HG03097 (cell line): ENCODE data around the gene KISS1R.
"Not testable (repeated sequence)": the region's sequence is repeated elsewhere in the genome, so short reads cannot be mapped to it uniquely, and the experiment has no call there.

Source experiments
- ATAC-seq: cut with Tn5 transposase; IDR thresholded peaks from one replicate; pipeline ENCODE4 v1.9.1; 2021; ENCODE audit not compliant: unreplicated experiment, low FRiP score

KISS1R gene

DNA sequence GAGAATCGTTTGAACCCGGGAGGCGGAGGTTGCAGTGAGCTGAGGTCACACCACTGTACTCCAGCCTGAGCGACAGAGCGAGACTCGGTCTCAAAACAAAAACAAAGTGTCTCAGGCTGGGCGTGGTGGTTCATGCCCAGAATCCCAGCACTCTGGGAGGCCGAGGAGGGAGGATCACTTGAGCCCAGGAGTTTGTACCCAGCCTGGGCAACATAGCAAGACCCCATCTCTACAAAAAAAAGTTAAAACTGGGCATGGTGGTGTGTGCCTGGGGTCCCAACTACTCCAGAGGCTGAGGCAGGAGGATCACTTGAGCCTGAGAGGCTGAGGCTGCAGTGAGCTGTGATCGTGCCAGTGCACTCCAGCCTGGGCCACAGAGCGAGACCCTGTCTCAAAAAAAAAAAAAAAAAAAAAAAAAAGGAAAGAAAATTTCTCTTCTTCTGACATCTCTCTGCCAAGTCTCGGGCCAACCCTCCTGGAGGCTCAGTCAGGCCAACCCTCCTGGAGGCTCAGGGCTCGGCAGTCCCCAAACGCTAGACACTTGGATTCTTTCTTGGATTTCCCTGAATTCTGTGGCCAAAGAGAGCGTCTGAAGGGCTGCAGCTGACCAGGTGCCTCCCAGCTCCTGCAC lies 35.0 kb downstream of the KISS1R start:
- ATAC-seq, result no peak

DNA sequence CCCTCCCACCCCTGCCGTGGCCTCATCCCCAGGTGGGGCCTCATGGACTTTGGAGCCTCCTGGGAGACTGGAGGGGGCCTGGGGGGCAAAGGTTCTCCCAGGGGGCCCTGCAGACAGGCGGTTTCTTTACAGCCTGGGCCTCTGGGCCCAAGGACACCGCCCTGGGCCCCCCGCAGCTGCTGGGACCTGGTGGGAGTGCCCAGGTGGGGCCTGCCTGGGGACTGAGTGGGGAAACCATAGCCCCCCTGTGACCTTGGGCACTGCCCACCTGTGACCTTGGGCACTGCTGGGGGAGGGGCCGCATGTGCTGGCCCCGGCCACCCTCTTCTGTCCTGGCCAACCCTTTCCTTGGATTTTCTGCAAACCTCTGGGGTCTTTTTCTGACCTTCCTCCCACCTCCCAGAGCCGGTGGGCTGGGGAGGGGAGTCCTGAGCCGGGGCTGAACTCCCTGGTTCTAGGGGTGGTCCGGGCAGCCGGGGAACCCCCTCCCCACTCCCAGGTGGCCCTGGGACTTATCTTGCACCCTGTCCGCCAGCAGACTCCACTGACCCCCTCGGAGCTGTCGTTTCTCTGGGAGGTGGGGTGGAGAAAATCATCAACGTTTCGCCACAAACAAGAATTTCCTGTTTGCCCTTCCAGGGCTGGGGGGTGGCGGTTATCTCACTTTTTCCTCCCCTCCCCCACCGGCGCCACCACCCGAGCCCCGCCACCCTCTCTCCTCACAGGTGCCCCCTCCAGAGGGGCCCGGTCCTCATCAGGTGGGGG lies 35.7 kb downstream of the KISS1R start:
- no peak for ATAC-seq

DNA sequence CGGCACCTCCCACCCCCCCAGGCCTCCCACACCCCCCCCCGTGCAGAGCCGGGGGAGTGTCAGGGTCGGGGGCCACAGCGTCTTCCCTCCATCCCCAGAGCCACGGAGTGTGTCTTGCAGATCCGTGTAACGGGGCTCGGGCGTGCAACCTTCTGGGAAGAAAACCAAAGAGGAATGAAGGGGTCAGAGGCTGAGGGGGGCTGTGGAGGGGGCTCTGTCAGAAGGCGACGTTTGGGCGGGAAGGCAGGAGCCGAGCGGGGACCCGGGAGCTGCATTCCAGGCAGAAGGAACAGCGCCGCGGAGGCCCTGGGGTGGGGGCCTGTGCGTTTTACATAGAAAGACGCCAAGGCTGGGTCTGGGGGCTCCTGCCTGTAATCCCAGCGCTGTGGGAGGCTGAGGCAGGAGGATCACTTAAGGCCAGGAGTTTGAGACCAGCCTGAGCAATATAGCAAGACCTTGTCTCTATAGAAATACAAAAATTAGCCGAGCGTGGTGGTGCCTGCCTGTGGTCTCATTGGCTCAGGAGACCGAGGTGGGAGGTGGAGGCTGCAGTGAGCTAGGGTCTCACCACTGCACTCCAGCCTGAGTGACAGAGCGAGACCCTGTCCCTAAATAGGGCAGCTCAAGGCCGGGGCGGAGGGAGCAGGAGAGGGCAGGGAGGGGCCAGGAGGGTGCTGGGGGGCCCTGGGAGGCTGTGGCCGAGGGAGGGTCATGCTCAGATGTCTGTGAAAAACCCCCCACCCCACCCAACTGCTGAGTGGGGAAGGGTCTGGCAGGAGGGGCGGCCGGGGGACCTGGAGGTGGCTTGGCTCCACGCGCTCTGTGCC lies 36.5 kb downstream of the KISS1R start:
- no peak for ATAC-seq

DNA sequence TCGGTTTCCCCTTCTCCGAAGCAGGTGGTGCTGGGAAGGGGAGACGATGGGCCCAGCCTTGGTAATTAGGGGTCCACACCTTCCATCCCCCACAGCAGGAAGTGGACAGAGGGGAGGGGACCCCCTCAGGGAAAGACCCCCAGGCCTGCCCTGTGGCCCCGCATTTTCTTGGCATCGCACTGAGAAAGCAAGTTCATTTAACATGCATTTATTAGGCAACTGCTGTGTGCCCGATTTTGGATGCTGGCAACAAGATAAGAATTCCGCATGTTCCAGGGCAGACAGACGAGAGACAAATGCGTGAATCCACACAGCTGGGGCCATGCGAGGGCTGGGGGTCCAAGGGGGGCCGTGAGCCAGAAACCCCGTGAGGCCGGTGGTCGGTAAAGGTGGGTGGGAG lies 37.1 kb downstream of the KISS1R start:
- no peak for ATAC-seq

DNA sequence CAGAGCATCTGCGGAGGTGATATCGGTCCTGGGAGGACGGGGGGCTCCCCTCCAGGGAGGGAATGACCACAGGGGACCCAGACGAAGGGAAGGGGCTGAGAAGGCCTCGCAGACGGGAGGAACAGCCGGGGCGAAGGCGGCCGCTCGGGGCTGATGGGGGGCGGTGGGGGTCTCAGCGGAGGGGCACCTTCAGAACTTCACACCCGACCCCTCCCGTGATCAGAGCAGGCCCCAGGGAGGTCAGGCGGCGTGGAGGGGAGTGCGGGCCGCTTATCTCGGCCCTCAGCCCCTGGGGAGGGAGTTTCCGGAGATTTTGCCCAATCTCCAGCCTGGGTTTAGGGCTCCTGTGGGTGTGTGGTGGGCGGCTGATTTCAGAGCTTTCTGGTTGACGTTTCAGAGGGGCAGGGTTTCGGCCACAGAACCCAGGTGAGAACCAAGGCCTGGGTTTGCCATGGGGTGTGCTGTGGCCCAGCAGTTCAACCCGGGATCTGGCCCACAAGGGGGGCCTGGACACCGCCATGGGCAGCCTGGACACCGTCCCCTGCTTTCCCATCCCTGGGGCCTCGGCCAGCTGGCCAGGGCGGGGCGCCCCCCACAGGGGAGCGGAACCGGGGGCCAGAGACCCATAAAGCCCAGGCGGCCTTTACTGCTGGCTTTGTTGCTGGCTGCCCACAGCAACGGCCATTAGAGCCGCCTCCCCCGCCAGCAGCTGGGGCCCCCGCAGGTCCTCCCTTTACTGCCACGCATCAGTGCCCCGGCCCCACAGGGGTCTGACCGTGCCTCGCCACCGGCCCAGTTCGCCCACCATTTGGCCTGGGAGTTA lies 37.8 kb downstream of the KISS1R start:
- no peak for ATAC-seq

DNA sequence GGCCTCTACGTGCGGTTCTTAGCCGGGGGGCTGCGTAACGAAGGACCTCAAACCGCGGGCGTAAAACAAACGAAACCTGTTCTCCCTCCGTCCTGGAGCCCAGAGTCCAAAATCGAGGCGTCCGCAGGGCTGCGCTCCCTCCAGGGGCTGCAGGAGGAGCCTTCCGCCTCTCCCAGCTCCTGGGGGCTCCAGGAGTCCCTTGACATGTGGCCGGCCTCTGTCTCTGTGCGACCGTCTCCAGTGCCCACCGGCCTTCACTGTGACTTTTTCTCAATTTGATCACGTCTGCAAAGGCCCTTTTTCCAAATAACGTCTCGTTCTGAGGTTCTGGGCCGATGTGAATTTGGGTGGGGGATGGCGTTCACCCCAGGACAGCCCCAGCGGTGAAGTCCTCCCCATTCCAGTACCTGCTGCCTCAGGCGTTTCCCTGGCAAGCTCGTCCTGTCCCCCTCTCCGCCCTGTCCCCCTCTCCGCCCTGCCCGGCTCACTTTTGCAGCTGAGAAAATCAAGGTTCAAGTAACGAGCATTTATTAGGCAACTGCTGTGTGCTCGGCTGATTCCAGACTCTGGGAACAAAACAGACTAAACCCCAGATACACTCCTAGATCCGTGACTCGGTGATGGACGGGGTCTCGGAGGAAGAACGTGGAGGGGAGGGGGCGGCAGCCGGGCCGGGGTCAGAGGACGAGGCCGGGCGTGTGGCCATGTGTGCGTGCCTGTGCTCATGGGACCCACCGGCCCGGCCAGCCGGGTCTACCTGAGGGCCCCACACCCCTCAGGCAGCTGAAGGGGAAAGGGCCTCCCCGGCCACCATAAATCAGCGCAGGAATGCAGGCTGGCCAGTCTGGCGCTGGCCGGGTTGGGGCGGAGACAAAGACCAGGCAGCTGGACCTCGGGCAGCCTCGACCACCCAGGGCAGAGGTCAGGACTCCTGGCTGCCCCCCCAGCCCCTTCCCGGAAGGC lies 39.0 kb downstream of the KISS1R start:
- ATAC-seq, result no peak

DNA sequence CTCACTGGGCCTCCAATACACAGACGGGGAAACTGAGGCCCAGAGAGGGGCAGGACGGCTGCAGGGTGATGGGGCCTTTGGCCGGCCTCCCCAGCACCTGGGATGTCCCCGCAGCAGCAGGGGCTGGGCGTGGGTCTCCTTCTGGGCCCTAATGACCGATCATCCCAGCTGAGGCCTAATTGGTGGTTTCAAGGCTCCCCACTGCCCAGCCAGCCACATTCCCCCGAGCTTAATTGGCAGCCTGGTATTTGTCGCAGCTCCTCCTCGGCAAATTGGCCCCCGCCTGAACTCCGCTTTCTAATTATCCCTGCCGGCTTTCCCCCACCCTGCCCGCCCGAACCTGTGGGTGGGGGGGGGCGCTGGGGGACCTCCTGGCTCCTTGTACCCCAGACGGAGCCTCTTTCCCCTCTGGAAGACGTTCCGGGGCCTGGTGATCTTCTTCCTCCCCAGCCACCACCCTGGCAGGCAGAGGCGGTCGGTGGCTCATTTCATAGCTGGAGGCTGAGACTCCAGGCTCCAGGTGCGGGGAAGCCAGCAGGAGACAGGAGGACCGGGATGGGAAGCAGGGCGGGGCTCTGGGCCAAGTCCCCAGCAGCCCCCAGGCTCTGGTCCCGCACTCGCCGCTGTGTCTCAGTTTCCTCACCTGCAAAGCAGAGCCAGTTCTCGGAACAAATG lies 39.8 kb downstream of the KISS1R start:
- ATAC-seq, result no peak

DNA sequence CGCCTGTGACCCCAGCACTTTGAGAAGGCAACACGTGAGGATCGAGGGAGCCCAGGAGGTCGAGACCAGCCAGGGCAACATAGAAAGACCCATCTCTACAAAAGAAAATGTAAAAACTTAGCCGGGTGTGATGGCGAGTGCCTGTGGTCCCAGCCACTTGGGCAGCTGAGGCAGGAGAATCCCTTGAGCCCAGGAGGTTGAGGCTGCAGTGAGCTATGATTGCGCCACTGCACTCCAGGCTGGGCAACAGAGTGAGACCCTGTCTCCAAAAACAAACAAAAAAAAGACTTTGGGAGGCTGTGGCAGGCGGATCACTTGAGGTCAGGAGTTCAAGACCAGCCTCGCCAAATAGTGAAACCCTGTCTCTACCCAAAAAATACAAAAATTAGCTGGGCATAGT lies 40.4 kb downstream of the KISS1R start:
- not testable (repeated sequence) for ATAC-seq

DNA sequence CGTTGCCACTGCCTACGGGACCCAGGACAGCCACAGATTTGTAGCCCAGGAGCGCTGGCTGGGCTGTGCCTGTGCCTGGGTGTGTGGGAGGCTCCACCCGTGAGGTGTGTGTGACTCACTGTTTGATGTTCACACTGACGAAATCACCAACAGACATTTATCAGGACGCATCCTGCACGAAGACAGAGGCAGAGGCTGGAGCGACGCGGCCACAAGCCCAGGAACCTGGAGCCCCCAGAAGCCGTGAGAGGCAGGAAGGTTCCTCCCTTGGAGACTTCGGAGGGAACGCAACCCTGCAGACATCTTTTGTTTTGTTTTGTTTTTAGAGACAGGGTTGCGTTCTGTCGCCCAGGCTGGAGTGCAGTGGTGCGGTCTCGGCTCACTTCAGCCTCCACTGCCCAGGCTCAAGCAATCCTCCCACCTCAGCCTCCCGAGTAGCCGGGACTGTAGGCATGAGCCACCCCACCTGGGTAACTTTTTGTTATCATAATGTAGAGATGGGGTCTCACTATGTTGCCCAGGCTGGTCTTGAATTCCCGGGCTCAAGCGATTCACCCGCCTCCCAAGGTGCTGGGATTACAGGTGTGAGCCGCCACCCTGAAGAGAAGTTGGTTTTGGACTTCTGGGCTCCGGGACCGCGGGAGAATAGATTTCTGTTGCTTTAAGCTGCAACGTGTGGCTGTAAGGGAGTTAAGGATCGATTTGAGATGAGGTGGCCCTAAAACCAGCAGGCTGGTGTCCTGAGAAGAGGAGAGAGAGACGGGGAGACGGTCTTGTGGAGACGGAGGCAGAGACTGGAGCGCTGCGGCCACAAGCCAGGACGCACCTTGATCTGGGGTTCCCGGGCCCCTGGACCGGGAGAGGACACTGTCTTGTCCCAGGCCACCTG lies 42.1 kb downstream of the KISS1R start:
- ATAC-seq, result no peak

DNA sequence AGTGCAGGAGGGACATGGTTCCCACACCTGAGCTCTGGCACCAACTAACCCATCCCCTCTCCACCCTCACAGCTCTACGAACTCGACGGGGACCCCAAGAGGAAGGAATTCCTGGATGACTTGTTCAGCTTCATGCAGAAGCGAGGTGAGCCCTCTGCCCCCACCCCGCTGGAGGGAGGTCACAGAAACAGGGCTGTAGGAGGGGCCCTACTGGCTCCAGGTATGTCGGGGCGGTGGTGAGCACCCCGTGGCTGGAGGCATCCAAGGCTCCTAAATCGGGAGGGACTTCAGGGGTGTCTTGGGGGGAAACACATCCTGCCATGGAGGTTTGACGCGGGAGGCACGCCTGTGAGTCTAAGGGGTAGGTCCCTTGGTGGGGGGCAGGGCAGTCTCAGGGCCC lies 42.9 kb downstream of the KISS1R start:
- no peak for ATAC-seq

DNA sequence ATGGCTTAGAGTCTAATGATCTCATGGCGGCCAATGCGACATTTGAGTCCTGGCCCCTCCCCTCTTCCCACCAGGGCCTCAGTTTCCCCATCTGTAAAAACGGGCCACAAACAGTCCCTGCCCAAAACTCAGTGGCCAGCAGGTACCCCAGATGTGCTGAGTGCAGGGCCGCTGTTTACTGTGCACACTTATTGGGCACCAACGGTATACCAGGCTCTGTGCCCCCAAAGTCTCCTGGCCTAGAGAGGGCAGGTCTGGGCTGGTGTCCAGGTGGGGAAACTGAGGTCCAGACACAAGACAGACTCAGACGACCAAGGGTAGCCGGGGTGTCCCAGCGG lies 43.4 kb downstream of the KISS1R start:
- no peak for ATAC-seq

DNA sequence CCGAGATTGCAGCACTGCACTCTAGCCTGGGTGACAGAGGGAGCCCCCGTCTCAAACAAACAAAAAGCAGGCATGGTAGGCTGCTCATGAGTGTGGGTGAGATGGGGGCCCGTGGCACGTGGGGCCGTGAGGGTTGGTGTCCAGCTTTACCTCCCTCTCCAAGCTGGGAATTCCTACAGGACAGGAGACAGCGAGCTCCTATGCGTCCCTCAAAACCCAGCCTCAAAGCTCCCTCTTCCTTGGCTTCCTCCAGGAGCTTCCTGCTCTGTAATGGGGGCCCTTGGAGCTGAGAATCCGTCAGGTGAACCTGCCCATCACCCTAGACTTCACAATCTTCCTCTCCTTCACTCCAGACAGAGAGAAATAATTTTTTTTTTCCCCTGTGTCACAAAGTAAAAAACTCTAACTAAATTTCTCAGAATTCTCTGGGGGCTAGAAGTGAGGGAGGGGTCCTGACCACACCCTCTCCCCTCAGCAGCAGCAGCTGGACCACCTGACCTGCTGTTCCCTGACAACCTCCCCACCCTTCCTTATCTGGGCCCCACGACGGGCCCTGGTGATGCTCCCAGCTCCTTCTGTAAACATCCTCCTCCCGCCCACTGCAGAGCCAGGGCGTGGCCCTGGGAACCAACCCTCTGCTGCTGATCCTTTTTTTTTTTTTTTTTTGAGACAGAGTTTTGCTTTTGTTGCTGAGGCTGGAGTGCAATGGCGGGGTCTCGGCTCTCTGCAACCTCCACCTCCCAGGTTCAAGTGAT lies 44.9 kb downstream of the KISS1R start:
- ATAC-seq, result no peak

DNA sequence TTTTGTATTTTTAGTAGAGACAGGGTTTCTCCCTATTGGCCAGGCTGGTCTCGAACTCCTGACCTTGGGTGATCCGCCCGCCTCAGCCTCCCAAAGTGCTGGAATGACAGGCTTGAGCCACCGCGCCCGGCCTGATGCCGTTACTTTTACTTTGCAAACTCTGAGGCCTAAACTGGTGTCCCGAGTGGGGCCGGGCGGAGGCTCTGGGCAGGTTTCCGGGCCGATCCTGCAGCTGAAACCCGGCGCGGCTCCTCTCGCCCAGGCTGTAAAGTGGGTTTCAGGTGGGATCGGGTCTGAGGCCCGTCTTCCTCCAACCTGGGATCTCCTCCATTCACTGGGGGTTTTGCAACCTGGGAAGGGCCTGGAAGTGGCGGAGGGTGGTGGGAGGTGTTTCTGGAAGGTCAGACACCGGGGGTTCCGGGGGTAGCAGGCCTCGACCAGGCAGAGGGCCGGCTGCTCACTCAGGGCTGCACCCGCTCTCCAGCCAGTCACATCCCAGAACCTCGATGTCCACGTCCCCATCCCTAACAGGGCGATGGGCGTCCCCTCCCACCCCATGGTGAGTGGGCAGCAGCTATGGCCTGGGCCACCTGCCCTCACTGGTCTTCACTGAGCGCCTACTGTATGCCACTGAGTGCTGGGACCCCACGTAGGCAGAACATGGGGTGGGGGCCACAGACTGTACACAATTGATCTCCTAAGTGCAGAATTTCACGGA lies 45.7 kb downstream of the KISS1R start:
- ATAC-seq, result no peak

DNA sequence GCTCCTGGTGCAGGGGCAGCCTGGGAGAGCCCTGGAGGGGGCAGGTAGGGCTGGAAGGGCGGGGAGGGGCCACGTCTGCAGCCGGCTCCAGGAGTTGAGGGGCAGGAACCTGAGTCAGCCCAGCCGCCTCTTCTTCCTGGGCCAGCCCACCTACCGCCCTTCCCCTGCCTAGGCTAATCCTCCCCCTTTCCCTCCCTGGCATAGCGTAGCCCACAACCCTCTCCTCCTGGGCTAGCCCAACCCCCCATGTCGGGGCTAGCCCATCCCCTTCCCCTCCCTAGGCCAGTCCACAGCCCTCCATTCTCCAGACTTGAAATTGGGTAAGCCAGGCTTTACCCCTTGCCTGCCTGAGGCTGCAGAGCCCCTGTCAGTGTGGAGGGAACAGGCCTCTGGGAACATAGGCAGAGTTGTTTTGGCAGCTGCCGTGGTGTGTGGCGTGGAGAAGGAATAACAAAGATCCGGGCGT lies 46.4 kb downstream of the KISS1R start:
- no peak for ATAC-seq

DNA sequence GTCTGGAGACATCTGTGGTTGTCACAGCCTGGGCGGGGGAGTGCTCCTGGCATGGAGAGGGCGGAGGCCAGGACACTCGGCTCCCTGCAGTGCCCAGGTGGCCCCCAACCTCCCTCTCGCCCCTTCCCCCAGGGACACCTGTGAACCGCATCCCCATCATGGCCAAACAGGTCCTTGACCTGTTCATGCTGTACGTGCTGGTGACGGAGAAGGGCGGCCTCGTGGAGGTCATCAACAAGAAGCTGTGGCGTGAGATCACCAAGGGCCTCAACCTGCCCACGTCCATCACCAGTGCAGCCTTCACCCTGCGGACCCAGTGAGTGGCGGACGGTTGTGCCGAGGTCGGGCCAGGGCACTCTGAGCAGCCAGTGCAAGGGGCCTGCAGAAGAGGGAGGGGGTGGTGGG lies 47.0 kb downstream of the KISS1R start:
- no peak for ATAC-seq

DNA sequence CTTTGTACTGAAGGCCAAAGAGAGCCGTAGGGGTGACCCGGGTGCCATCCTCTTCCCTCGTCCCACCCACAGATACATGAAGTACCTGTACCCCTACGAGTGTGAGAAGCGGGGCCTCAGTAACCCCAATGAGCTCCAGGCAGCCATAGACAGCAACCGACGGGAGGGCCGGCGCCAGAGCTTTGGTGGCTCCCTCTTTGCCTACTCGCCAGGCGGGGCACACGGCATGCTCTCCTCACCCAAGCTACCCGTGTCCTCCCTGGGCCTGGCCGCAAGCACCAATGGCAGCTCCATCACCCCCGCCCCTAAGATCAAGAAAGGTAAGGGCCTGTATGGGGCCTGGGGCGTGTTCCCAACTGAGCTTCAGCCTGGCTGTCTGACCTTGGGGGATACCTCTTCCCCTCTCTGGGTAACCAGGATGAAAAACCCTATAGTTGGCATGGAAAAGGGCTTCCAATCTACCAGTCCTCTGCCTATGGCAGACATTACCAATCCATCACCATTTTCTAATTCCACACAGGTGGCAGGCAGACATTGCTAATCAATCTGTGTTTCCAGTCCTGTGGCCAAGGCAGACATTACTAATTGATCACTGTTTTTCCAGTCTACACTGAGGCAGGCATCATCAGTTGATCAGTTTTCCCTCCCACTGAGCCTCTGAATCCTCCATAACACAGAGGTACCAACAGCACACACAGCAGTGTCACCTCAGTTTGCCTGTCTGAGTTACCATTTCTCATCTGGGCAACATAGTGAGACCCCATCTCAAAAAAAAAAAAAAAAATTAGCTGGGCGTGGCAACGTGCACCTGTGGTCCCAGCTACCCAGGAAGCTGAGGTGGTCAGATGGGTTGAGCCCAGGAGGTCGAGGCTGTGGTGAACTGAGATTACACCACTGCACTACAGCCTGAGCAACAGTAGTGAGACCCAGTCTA lies 47.9 kb downstream of the KISS1R start:
- ATAC-seq, result no peak
